DOHH2 (cell line): ENCODE data around the gene ADGRB2.

Experiments
- H3F3A ChIP-seq: fragments of 200-600 bp; sonication (generic), shearing (Covaris generic); 2 replicates; pipeline ENCODE4 v1.6.0; 2016; ENCODE audit warnings: antibody characterized with exemption, mild to moderate bottlenecking; ENCODE audit not compliant: control insufficient read depth, insufficient read depth
- H3K27ac ChIP-seq: fragments of 200-600 bp; sonication (generic); 2 replicates; pipeline ENCODE4 v1.5.1; 2014; ENCODE audit warnings: low read depth, mild to moderate bottlenecking, low read length, moderate library complexity
- H3K27me3 ChIP-seq: fragments of 200-600 bp; sonication (generic); 2 replicates; pipeline ENCODE4 v1.6.1; 2014; ENCODE audit warnings: mild to moderate bottlenecking, low read length, mixed read lengths; ENCODE audit not compliant: control insufficient read depth
- H3K36me3 ChIP-seq: fragments of 200-600 bp; sonication (generic); 2 replicates; pipeline ENCODE4 v1.6.1; 2014; ENCODE audit warnings: mild to moderate bottlenecking, low read length, moderate library complexity, mixed read lengths; ENCODE audit not compliant: control insufficient read depth
- H3K4me1 ChIP-seq: fragments of 200-600 bp; sonication (generic); 2 replicates; pipeline ENCODE4 v1.6.1; 2014; ENCODE audit warnings: mild to moderate bottlenecking, low read length, mixed read lengths; ENCODE audit not compliant: control insufficient read depth
- H3K4me2 ChIP-seq: fragments of 200-600 bp; sonication (generic); 2 replicates; pipeline ENCODE4 v1.6.0; 2014; ENCODE audit warnings: mild to moderate bottlenecking, low read length, moderate library complexity
- H3K4me3 ChIP-seq: fragments of 200-600 bp; sonication (generic); 2 replicates; pipeline ENCODE4 v1.5.1; 2014; ENCODE audit warnings: mild to moderate bottlenecking, low read length, mixed read lengths
- H3K79me2 ChIP-seq: fragments of 200-600 bp; sonication (generic); 2 replicates; pipeline ENCODE4 v1.6.1; 2014; ENCODE audit warnings: mild to moderate bottlenecking, low read length, mixed read lengths; ENCODE audit not compliant: control insufficient read depth
- H3K9me2 ChIP-seq: fragments of 200-600 bp; sonication (generic); replicated peaks from 2 replicates; pipeline ENCODE4 v1.6.1; 2014; ENCODE audit warnings: mild to moderate bottlenecking, low read length, mixed read lengths; ENCODE audit not compliant: control insufficient read depth
- H3K9me3 ChIP-seq: fragments of 200-600 bp; sonication (generic); 2 replicates; pipeline ENCODE4 v1.6.1; 2014; ENCODE audit warnings: antibody characterized with exemption, low read length, mixed read lengths; ENCODE audit not compliant: control insufficient read depth, insufficient read depth
- H4K20me1 ChIP-seq: fragments of 200-600 bp; sonication (generic); 2 replicates; pipeline ENCODE4 v1.6.0; 2014; ENCODE audit warnings: low read depth, mild to moderate bottlenecking, antibody characterized with exemption, low read length, moderate library complexity; ENCODE audit not compliant: control insufficient read depth, insufficient read depth
- EZH2phosphoT487 ChIP-seq: fragments of 200-600 bp; sonication (generic); IDR thresholded peaks from 2 replicates; pipeline ENCODE4 v1.6.1; 2017; ENCODE audit warnings: borderline replicate concordance, mild to moderate bottlenecking, antibody characterized with exemption, low read length, moderate library complexity, mixed read lengths
- TF ChIP-seq, protein P1 (sequence below): fragments of 200-600 bp; sonication (generic); IDR thresholded peaks from one replicate; pipeline ENCODE4 v1.5.1; 2014; ENCODE audit warnings: antibody characterized with exemption, mild to moderate bottlenecking, low read depth, low read length; ENCODE audit not compliant: poor library complexity, severe bottlenecking

ADGRB2 gene

DNA sequence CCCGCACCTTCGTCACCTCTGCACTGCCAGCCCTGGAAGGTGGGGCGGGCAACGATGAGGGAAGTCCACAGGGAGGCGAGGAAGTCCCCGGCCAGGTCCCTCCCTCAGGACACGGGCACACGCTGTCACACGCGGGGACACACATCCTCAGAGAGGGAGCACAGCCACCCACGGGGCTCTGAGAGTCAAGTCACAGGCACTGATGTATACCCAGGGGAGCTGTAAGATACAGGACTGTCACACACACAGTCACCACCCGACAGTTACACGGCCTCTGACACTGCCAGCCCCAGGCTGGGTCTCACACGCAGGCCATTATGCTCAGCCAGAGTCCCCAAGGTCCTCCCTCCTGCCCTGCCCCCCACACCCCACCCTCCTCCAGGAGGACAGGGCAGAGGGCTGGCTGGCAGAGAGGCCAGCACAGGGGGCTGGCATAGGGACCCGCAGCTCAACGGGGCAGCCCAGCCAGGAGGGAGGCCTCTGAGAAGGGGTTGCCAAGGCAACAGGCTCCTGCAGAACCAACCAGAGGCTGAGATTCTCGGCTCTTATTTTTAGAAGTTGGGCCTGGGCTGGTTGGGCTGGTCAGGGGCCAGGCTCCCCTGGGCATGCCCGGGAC, 17.7 kb upstream of the ADGRB2 start:
- H3K27me3 ChIP-seq: peaks cover 5% of the 10 kb centered on the region; the same call in 1 of the 2 replicates
- no peak overlapping the region for H3K4me2 ChIP-seq
- peaks cover 30% of the 10 kb centered on the region for H3K4me1 ChIP-seq
- no peak overlapping the region for H3K27ac ChIP-seq
- H3K36me3 ChIP-seq: no peaks in the 10 kb centered on the region
- H3K4me3 ChIP-seq: no peak overlapping the region
- H3K9me2 ChIP-seq: no peaks in the 10 kb centered on the region
- no peaks in the 10 kb centered on the region for H4K20me1 ChIP-seq
- no peak for TF ChIP-seq EZH2phosphoT487
- TF ChIP-seq, protein P1, sequence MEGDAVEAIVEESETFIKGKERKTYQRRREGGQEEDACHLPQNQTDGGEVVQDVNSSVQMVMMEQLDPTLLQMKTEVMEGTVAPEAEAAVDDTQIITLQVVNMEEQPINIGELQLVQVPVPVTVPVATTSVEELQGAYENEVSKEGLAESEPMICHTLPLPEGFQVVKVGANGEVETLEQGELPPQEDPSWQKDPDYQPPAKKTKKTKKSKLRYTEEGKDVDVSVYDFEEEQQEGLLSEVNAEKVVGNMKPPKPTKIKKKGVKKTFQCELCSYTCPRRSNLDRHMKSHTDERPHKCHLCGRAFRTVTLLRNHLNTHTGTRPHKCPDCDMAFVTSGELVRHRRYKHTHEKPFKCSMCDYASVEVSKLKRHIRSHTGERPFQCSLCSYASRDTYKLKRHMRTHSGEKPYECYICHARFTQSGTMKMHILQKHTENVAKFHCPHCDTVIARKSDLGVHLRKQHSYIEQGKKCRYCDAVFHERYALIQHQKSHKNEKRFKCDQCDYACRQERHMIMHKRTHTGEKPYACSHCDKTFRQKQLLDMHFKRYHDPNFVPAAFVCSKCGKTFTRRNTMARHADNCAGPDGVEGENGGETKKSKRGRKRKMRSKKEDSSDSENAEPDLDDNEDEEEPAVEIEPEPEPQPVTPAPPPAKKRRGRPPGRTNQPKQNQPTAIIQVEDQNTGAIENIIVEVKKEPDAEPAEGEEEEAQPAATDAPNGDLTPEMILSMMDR: no peak
- H3K79me2 ChIP-seq: no peaks in the 10 kb centered on the region
- H3F3A ChIP-seq: peaks cover 2% of the 10 kb centered on the region; the same call in 1 of the 2 replicates
- no peaks in the 10 kb centered on the region for H3K9me3 ChIP-seq

DNA sequence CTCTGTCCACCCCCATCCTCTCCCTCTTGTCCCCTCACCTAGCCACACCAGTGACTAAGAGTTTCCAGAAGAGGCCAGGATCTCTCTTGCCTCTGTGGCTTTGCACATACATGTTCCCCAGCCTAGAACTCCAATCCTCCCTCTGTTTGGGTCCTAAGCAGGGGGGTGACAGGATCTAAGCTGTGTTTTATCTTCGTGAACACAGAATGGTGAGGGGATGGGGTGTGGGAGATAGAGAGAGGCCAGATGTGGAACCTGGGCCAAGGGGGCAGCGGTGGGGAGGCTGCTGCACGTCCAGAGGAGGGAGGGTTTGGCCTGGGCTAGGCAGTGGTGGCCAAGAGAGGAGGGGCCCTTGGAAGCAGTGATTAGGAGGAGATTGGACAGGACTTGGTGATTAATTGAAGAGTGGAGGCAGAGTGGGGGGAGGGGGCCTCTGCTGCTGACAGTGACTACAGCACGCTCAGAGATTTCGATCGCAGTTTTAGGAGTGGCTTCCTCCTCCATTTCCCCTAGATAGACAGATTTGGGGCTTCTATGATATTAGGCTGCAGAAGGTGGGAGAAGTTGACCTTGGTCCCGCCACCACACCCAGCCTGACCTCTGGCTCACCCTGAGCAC, 17.1 kb upstream of the ADGRB2 start:
- H3K79me2 ChIP-seq: no peaks in the 10 kb centered on the region
- peaks cover 11% of the 10 kb centered on the region for H3K27me3 ChIP-seq
- H3K9me3 ChIP-seq: no peaks in the 10 kb centered on the region
- no peaks in the 10 kb centered on the region for H4K20me1 ChIP-seq
- H3K4me1 ChIP-seq: peaks cover 30% of the 10 kb centered on the region
- TF ChIP-seq, protein P1: no peak
- TF ChIP-seq EZH2phosphoT487: no peak
- no peak overlapping the region for H3K27ac ChIP-seq
- H3K9me2 ChIP-seq: no peaks in the 10 kb centered on the region
- no peak overlapping the region for H3K4me2 ChIP-seq
- H3K4me3 ChIP-seq: no peak overlapping the region
- no peaks in the 10 kb centered on the region for H3K36me3 ChIP-seq
- peaks cover 2% of the 10 kb centered on the region; the same call in 1 of the 2 replicates for H3F3A ChIP-seq

DNA sequence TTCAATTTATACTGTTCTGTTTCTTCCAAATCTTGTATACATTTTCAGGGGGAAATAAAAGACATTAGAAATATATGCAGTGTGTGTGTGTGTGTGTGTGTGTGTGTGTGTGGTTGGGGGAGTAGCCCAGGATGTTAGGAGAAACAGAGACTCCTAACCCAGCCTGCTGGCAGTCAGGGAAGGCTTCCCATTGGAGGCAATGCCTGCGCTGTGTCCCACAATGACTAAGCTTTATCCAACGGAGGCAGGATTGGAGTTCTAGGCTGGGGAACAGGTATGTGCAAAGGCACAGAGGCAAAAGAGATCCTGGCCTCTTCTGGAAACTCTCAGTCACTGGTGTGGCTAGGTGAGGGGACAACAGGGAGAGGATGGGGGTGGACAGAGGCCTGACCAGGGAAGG, 16.5 kb upstream of the ADGRB2 start:
- Histone ChIP-seq H3K9me3 (no peaks in the 10 kb centered on the region), H3F3A (peaks cover 2% of the 10 kb centered on the region; the same call in 1 of the 2 replicates), H3K4me1 (peaks cover 25% of the 10 kb centered on the region), H3K36me3 (no peaks in the 10 kb centered on the region), H3K9me2 (no peaks in the 10 kb centered on the region), H3K27ac (no peak overlapping the region), H3K4me3 (no peak overlapping the region), H3K4me2 (no peak overlapping the region), H4K20me1 (no peaks in the 10 kb centered on the region), H3K27me3 (peaks cover 17% of the 10 kb centered on the region), H3K79me2 (no peaks in the 10 kb centered on the region)
- TF ChIP-seq EZH2phosphoT487: no peak
- TF ChIP-seq, protein P1: no peak
